IMR-90 (cell line): ENCODE measurements around the gene KITLG. TPM values are rescaled to one million over a fixed set of nuclear protein-coding genes. Genes with fewer than 3 reads are reported as not detected.
A peak's percentile ranks its signal among the peaks of the same experiment; 100 is the strongest.

Experiments
- ATAC-seq: fragments of 200-7000 bp; cut with Tn5 transposase; 2 replicates; pipeline ENCODE4 v1.9.1; 2020; ENCODE audit warnings: low read depth, mild to moderate bottlenecking, moderate library complexity
- BruUV-seq: library from RNA; stranded (reverse); fragments of 400-500 nt; replicated peaks from 2 replicates; lab custom pipeline; 2021; lab: Mats Ljungman, UMichigan
- CTCF ChIA-PET: fragments of 300-600 bp; formaldehyde crosslinking; extraction: SDS; loops from one replicate; lab custom pipeline; 2021; ENCODE audit warnings: antibody characterized with exemption; lab: Yijun Ruan, JAX
- POLR2A ChIA-PET: fragments of 300-600 bp; sonication (Branson Sonifier 250); formaldehyde crosslinking; loops from one replicate; lab custom pipeline; 2022; ENCODE audit warnings: antibody characterized with exemption; ENCODE audit not compliant: unreplicated experiment; lab: Charles Lee
- DNase-seq: peaks from one replicate; pipeline ENCODE4 v3.0.0; 2013
- H2AFZ ChIP-seq: replicated peaks from 2 replicates; pipeline ENCODE3; 2013; ENCODE audit warnings: low read length, mild to moderate bottlenecking; ENCODE audit not compliant: poor library complexity
- H2AK5ac ChIP-seq: 2 replicates; pipeline ENCODE4 v1.6.1; 2013; ENCODE audit warnings: low read depth, low read length, inconsistent platforms
- H2AK9ac ChIP-seq: replicated peaks from 2 replicates; pipeline ENCODE3; 2013; ENCODE audit warnings: mild to moderate bottlenecking, low read depth, low read length, moderate library complexity; ENCODE audit not compliant: poor library complexity
- H2BK120ac ChIP-seq: 2 replicates; pipeline ENCODE4 v1.6.1; 2013; ENCODE audit warnings: low read depth, low read length, inconsistent platforms
- H2BK15ac ChIP-seq: 3 replicates; pipeline ENCODE4 v1.6.1; 2013; ENCODE audit warnings: low read depth, low read length, inconsistent platforms
- H2BK20ac ChIP-seq: 2 replicates; pipeline ENCODE4 v1.6.1; 2013; ENCODE audit warnings: low read depth, mild to moderate bottlenecking, inconsistent platforms, low read length, moderate library complexity
- H2BK5ac ChIP-seq: 2 replicates; pipeline ENCODE4 v1.6.1; 2013; ENCODE audit warnings: mild to moderate bottlenecking, low read depth, low read length, inconsistent platforms; ENCODE audit not compliant: poor library complexity, severe bottlenecking
- H3K14ac ChIP-seq: replicated peaks from 2 replicates; pipeline ENCODE4 v1.6.1; 2013; ENCODE audit warnings: low read depth, low read length, inconsistent platforms
- H3K18ac ChIP-seq: 2 replicates; pipeline ENCODE4 v1.6.1; 2013; ENCODE audit warnings: low read depth, low read length, control low read depth
- H3K23ac ChIP-seq: 2 replicates; pipeline ENCODE4 v1.6.1; 2013; ENCODE audit warnings: low read depth, low read length, inconsistent platforms
- H3K27ac ChIP-seq: 2 replicates; pipeline ENCODE4 v1.5.1; 2013; ENCODE audit warnings: mild to moderate bottlenecking, control low read depth, low read length; ENCODE audit not compliant: insufficient read depth
- H3K27me3 ChIP-seq: 2 replicates; pipeline ENCODE4 v1.6.1; 2013; ENCODE audit warnings: low read length; ENCODE audit not compliant: control insufficient read depth, insufficient read depth
- H3K36me3 ChIP-seq: 2 replicates; pipeline ENCODE4 v1.6.1; 2013; ENCODE audit warnings: low read length, mixed read lengths; ENCODE audit not compliant: control insufficient read depth, insufficient read depth
- H3K4ac ChIP-seq: 2 replicates; pipeline ENCODE4 v1.6.1; 2013; ENCODE audit warnings: low read depth, low read length, inconsistent platforms
- H3K4me1 ChIP-seq: 2 replicates; pipeline ENCODE4 v1.6.1; 2013; ENCODE audit warnings: low read length, mixed read lengths; ENCODE audit not compliant: control insufficient read depth, insufficient read depth
- H3K4me2 ChIP-seq: 2 replicates; pipeline ENCODE4 v1.6.1; 2013; ENCODE audit warnings: low read depth, mild to moderate bottlenecking, control low read depth, low read length, moderate library complexity
- H3K4me3 ChIP-seq: 2 replicates; pipeline ENCODE4 v1.5.1; 2013; ENCODE audit warnings: low read depth, mild to moderate bottlenecking, control low read depth, low read length, moderate library complexity; ENCODE audit not compliant: insufficient read depth
- H3K56ac ChIP-seq: 2 replicates; pipeline ENCODE4 v1.6.1; 2013; ENCODE audit warnings: low read length, inconsistent platforms; ENCODE audit not compliant: insufficient read depth; ENCODE audit errors: extremely low read depth
- H3K79me1 ChIP-seq, 2 experiments: 2 replicates each; pipeline ENCODE4 v1.6.1; 2013; ENCODE audit warnings: low read length in 2 of 2, inconsistent platforms in 1 of 2, low read depth in 1 of 2
- H3K9ac ChIP-seq: 2 replicates; pipeline ENCODE4 v1.6.1; 2013; ENCODE audit warnings: low read depth, low read length, control low read depth
- H3K9me1 ChIP-seq: 2 replicates; pipeline ENCODE4 v1.6.1; 2013; ENCODE audit warnings: low read length, inconsistent platforms; ENCODE audit not compliant: insufficient read depth
- H3K9me3 ChIP-seq: 2 replicates; pipeline ENCODE4 v1.6.1; 2013; ENCODE audit warnings: low read length; ENCODE audit not compliant: control insufficient read depth, insufficient read depth
- H4K20me1 ChIP-seq: 2 replicates; pipeline ENCODE4 v1.6.1; 2013; ENCODE audit warnings: low read length, inconsistent platforms; ENCODE audit not compliant: insufficient read depth
- H4K5ac ChIP-seq: 2 replicates; pipeline ENCODE4 v1.6.1; 2013; ENCODE audit warnings: mild to moderate bottlenecking, low read depth, low read length, control low read depth
- H4K8ac ChIP-seq, 2 experiments: 2 replicates each; pipeline ENCODE4 v1.6.1; 2013; ENCODE audit warnings: low read depth in 2 of 2, low read length in 2 of 2, control low read depth in 1 of 2, inconsistent platforms in 1 of 2
- H4K91ac ChIP-seq: 2 replicates; pipeline ENCODE4 v1.6.1; 2013; ENCODE audit warnings: low read depth, low read length, inconsistent platforms; ENCODE audit not compliant: insufficient read depth
- BHLHE40 ChIP-seq: fragments of 150-350 bp; IDR thresholded peaks from 2 replicates; pipeline ENCODE4 v1.6.1; 2016; ENCODE audit warnings: mild to moderate bottlenecking, low read depth, low read length
- CEBPB ChIP-seq: IDR thresholded peaks from 2 replicates; pipeline ENCODE4 v1.6.1; 2012; ENCODE audit warnings: low read depth, low read length, improper control_type of control experiment
- CHD1 ChIP-seq: IDR thresholded peaks from 2 replicates; pipeline ENCODE4 v1.6.1; 2012; ENCODE audit warnings: low read depth, low read length, improper control_type of control experiment
- FOS ChIP-seq: fragments of 150-350 bp; IDR thresholded peaks from 2 replicates; pipeline ENCODE4 v1.6.1; 2016; ENCODE audit warnings: low read depth, low read length
- MAFK ChIP-seq: IDR thresholded peaks from 2 replicates; pipeline ENCODE4 v1.6.1; 2012; ENCODE audit warnings: low read depth, low read length, improper control_type of control experiment
- MAZ ChIP-seq: IDR thresholded peaks from 2 replicates; pipeline ENCODE4 v1.6.1; 2012; ENCODE audit warnings: low read depth, mild to moderate bottlenecking, low read length, improper control_type of control experiment, moderate library complexity, borderline replicate concordance
- MXI1 ChIP-seq: IDR thresholded peaks from 2 replicates; pipeline ENCODE4 v1.6.1; 2012; ENCODE audit warnings: low read depth, mild to moderate bottlenecking, low read length, moderate library complexity, borderline replicate concordance
- NFE2L2 ChIP-seq: fragments of 150-350 bp; IDR thresholded peaks from 2 replicates; pipeline ENCODE4 v1.6.1; 2016; ENCODE audit warnings: low read depth, mild to moderate bottlenecking, low read length
- POLR2A ChIP-seq: IDR thresholded peaks from 2 replicates; pipeline ENCODE4 v1.6.1; 2012; ENCODE audit warnings: mild to moderate bottlenecking, low read depth, low read length
- RAD21 ChIP-seq: IDR thresholded peaks from 2 replicates; pipeline ENCODE4 v1.6.1; 2012; ENCODE audit warnings: low read length, improper control_type of control experiment
- RCOR1 ChIP-seq: IDR thresholded peaks from 2 replicates; pipeline ENCODE4 v1.6.1; 2012; ENCODE audit warnings: mild to moderate bottlenecking, low read length, improper control_type of control experiment; ENCODE audit not compliant: insufficient replicate concordance
- RFX5 ChIP-seq: IDR thresholded peaks from 2 replicates; pipeline ENCODE4 v1.8.0; 2012; ENCODE audit warnings: low read depth, mild to moderate bottlenecking, low read length, moderate library complexity
- SMC3 ChIP-seq: fragments of 150-350 bp; IDR thresholded peaks from 2 replicates; pipeline ENCODE4 v1.6.1; 2016; ENCODE audit warnings: low read depth, mild to moderate bottlenecking, antibody characterized with exemption, low read length, moderate library complexity
- WGBS, 2 experiments: methylation state at CpG; one replicate each; pipeline versions ENCODE4 v1.1.5 to v1.1.7; 2013; ENCODE audit warnings: missing lambda C conversion rate in 2 of 2; ENCODE audit not compliant: insufficient read length in 1 of 2; ENCODE audit errors: extremely low coverage in 2 of 2; 5-methylcytosine and 5-hydroxymethylcytosine counted together
- dilution Hi-C: fragments of 300-500 bp; cut with HindIII; formaldehyde crosslinking; loops from one replicate; pipeline ENCODE4 v1.14.3; 2018; ENCODE audit warnings: low sequenced_read_pairs; ENCODE audit not compliant: unreplicated experiment
- in situ Hi-C: fragments of 300-500 bp; cut with MboI; formaldehyde crosslinking; loops from 3 replicates; pipeline ENCODE4 v1.14.3; 2019; ENCODE audit warnings: low sequenced_read_pairs, inconsistent platforms, mixed read lengths
- intact Hi-C: fragments of 100-400 bp; cut with micrococcal nuclease; formaldehyde crosslinking; loops from 2 replicates; pipeline ENCODE4 v1.10.0; 2022
- polyA plus RNA-seq, 3 experiments: library from polyadenylated mRNA; depleted of rRNA; stranded (reverse); fragments of >200 nt; gene quantifications; 2 replicates each; pipeline ENCODE4 v1.2.3, GENCODE V29; 2012; ENCODE audit warnings: low replicate concordance in 1 of 3
- total RNA-seq: library from RNA; depleted of rRNA; stranded (reverse); fragments of >200 nt; gene quantifications from 2 replicates; pipeline ENCODE4 v1.2.3, GENCODE V29; 2012
- TF ChIP-seq, protein P1 (sequence below): fragments of 150-350 bp; IDR thresholded peaks from 2 replicates; pipeline ENCODE4 v1.6.1; 2017; ENCODE audit warnings: mild to moderate bottlenecking, antibody characterized with exemption, low read length, low read depth
- TF ChIP-seq, protein P2 (sequence below): conservative IDR thresholded peaks from 2 replicates; pipeline ENCODE4 v1.5.1; 2012; ENCODE audit warnings: mild to moderate bottlenecking, low read depth, low read length, improper control_type of control experiment
- TF ChIP-seq, protein P3 (sequence below): fragments of 150-350 bp; IDR thresholded peaks from 2 replicates; pipeline ENCODE4 v1.6.1; 2016; ENCODE audit warnings: low read depth, mild to moderate bottlenecking, low read length, moderate library complexity, borderline replicate concordance

Gene KITLG
- total and polyA plus RNA-seq, 2 of the 4 experiments (the other 2 are of a cell fraction) = 14.5 to 87.5 TPM

DNA sequence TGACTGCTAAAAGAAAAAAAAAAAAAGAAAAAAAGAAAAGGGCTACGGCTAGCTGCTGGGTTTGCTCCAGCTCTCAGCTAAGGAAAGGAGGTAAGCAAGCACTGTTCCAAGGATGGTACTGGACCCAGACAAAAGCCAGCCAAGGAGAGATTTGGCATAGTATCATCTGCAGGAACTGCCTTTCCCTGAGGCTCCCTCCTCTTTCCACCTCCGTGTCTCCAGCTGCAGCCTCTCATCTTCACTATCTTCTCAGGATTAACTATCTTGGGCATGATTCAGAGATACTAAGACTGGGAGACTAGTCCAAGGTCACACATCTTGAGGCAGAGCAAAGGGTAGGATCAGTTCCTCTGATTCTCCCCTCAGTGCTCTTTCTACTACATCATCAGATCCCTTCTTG lies 6.0 kb downstream of the KITLG start:
- Histone ChIP-seq H4K5ac (0 out of 2 replicates have a peak overlapping the region, but pooled peaks have one; percentile 33), H3K36me3 (peaks cover 2% of the 10 kb centered on the region; the same call in 1 of the 2 replicates), H4K91ac (peak overlapping the region; percentile 29; the same call in 1 of the 2 replicates), H3K9ac (no peak overlapping the region), H3K14ac (peak overlapping the region; percentile 34; the same call in 1 of the 2 replicates), H4K8ac (0 out of 4 replicates have a peak overlapping the region, but pooled peaks of 1 of the 2 experiments have one; percentile 6), H2AFZ (peak overlapping the region; percentile 0), H3K4me2 (peak overlapping the region; percentile 73), H3K4me3 (no peak overlapping the region), H3K9me1 (peaks cover 11% of the 10 kb centered on the region), H4K20me1 (peaks cover 37% of the 10 kb centered on the region), H3K4ac (peak overlapping the region; percentile 30; the same call in 1 of the 2 replicates), H3K27ac (no peak overlapping the region), H3K79me1 (peaks cover 11 to 51% of the 10 kb centered on the region in 2 experiments; a peak in 3 of 4 replicates), H2BK120ac (peak overlapping the region; percentile 13), H3K56ac (no peak overlapping the region), H2BK15ac (no peak overlapping the region), H2BK5ac (no peak overlapping the region), H3K18ac (peak overlapping the region; percentile 44; the same call in 1 of the 2 replicates), H2BK20ac (peak overlapping the region; percentile 2; the same call in 1 of the 2 replicates), H3K9me3 (no peaks in the 10 kb centered on the region), H2AK5ac (no peak overlapping the region), H2AK9ac (no peak overlapping the region), H3K27me3 (no peaks in the 10 kb centered on the region), H3K4me1 (peaks cover 15% of the 10 kb centered on the region), H3K23ac (peak overlapping the region; percentile 30)
- no TSS peak for BruUV-seq
- WGBS, 2 experiments = no CpG with 5 or more reads among the region's 2 CpGs
- TF ChIP-seq MXI1 = no peak
- TF ChIP-seq POLR2A = no peak
- TF ChIP-seq MAZ = no peak
- TF ChIP-seq MAFK = no peak
- no peak for TF ChIP-seq RAD21
- TF ChIP-seq RFX5 = no peak
- no peak for TF ChIP-seq RCOR1
- TF ChIP-seq SMC3 = no peak
- TF ChIP-seq, protein P1, sequence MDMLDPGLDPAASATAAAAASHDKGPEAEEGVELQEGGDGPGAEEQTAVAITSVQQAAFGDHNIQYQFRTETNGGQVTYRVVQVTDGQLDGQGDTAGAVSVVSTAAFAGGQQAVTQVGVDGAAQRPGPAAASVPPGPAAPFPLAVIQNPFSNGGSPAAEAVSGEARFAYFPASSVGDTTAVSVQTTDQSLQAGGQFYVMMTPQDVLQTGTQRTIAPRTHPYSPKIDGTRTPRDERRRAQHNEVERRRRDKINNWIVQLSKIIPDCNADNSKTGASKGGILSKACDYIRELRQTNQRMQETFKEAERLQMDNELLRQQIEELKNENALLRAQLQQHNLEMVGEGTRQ = no peak
- TF ChIP-seq, protein P2, sequence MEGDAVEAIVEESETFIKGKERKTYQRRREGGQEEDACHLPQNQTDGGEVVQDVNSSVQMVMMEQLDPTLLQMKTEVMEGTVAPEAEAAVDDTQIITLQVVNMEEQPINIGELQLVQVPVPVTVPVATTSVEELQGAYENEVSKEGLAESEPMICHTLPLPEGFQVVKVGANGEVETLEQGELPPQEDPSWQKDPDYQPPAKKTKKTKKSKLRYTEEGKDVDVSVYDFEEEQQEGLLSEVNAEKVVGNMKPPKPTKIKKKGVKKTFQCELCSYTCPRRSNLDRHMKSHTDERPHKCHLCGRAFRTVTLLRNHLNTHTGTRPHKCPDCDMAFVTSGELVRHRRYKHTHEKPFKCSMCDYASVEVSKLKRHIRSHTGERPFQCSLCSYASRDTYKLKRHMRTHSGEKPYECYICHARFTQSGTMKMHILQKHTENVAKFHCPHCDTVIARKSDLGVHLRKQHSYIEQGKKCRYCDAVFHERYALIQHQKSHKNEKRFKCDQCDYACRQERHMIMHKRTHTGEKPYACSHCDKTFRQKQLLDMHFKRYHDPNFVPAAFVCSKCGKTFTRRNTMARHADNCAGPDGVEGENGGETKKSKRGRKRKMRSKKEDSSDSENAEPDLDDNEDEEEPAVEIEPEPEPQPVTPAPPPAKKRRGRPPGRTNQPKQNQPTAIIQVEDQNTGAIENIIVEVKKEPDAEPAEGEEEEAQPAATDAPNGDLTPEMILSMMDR = no peak
- no peak for TF ChIP-seq CEBPB
- no peak for TF ChIP-seq BHLHE40
- TF ChIP-seq FOS = no peak
- no peak for TF ChIP-seq CHD1
- TF ChIP-seq, protein P3, sequence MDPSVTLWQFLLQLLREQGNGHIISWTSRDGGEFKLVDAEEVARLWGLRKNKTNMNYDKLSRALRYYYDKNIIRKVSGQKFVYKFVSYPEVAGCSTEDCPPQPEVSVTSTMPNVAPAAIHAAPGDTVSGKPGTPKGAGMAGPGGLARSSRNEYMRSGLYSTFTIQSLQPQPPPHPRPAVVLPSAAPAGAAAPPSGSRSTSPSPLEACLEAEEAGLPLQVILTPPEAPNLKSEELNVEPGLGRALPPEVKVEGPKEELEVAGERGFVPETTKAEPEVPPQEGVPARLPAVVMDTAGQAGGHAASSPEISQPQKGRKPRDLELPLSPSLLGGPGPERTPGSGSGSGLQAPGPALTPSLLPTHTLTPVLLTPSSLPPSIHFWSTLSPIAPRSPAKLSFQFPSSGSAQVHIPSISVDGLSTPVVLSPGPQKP = no peak
- TF ChIP-seq NFE2L2 = no peak
- ChIA-PET POLR2A (interaction anchor here (0.6 kb wide), 3 partner anchors 275 to 433 kb away, joined by 3 read pairs; no protein-coding TSS in a partner anchor), CTCF (interaction anchor here (0.6 to 0.7 kb wide), 4 partner anchors 9 to 1470 kb away, joined by 3 to 4 read pairs (median 3); no protein-coding TSS in a partner anchor)
- intact Hi-C loops (no loop called here), in situ Hi-C loops (no loop called here), dilution Hi-C loops (no loop called here)
- DNase-seq (peak; percentile 45), ATAC-seq (peak; percentile 28; the same call in 1 of the 2 replicates)
